Measurements from ENCODE around the gene IFRD2.

DNA sequence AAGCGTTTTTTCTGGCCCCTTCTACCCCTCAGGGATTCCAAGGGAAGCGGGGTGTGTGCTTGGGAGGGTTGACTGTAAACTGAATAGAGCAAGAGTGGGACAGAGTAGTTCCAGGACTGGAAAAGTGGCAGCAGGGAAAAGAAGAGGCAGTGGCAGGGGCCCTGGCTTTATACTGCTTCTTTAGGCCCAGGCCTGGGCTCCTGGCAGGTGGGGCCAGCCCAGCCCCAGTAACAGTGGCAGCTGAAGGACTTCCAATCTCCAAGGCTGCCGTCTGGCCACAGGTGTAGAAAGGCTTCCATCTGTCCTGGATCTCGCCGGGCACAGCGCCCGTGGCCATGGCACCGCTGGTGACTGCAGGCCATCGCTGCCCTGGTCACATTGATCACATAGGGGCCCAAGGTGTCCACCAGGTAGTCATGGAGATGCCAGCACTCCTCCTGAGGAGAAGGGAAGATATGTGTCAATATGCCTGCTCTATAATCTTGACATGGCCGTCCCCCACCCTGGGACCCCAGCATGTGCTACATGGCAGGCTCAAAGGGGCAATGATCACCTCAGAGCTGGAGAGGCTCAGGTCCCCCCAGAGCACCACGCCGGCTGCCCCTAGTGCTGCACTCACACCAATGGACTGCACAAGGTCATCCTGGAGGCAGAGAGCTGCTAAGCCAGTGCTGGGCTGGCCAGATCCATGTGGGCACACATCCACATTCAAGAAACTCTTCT is 1.0 kb upstream of the IFRD2 start:
- TF ChIP-seq, protein P1, sequence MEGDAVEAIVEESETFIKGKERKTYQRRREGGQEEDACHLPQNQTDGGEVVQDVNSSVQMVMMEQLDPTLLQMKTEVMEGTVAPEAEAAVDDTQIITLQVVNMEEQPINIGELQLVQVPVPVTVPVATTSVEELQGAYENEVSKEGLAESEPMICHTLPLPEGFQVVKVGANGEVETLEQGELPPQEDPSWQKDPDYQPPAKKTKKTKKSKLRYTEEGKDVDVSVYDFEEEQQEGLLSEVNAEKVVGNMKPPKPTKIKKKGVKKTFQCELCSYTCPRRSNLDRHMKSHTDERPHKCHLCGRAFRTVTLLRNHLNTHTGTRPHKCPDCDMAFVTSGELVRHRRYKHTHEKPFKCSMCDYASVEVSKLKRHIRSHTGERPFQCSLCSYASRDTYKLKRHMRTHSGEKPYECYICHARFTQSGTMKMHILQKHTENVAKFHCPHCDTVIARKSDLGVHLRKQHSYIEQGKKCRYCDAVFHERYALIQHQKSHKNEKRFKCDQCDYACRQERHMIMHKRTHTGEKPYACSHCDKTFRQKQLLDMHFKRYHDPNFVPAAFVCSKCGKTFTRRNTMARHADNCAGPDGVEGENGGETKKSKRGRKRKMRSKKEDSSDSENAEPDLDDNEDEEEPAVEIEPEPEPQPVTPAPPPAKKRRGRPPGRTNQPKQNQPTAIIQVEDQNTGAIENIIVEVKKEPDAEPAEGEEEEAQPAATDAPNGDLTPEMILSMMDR (conservative IDR thresholded peaks at IDR 0.05): no peak
- no peak for TF ChIP-seq ZFX (IDR thresholded peaks at IDR 0.05)
